ACHN (cell line): ENCODE data around the gene RNF157.

Source experiments
- DNase-seq: peaks from one replicate; pipeline ENCODE4 v3.0.0-alpha.2; 2015
- in situ Hi-C: cut with HindIII; loops from 2 replicates; pipeline ENCODE4 v1.10.0; 2017; ENCODE audit warnings: low sequenced_read_pairs, low pct_ligation_motif_present, low pct_unique_long_range_greater_than_20kb

The RNF157 gene

DNA sequence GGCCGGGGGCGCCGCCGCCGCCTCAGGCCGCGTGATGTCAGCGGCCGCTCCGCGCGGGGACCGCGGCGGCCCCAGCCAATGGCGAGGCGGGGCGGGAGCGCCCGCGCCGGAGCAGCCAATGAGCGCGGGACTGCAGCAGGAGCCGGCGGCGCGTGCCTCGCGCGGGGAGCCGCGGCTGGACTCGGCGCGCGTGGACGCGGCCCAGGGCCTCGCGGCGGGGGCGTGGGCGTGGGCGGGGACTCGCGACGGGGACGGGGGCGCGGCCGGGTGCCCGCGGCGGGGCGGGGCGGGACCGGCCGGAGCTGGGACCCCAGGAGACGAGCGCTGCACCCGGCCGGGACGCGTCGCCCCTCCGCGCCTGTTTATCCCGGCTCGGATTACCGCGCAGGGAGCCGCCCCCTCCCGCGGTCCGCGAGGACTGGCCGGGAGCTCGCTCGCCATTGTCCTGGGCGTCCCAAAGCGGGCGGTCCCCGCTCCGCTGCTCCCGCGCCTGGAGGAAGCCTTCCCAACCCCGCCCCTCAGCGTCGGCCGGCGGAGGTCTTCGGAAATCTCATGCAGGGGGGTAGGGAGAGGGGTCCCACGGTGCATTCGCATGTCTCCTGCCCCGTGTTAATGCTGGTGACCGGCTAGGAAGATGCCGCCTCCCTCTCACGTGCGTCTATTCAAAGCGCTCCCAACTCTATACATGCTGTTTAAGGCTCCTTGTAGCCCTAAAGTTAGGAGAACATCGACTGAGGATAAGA, at the start of gene RNF157:
Gene RNF157 (minus strand): TSS at position 33 of the 743 bp plus-strand sequence. CDS start 253 bp downstream, outside the sequence.
- in situ Hi-C loops = no loop called here
- DNase-seq = peak; percentile 57

DNA sequence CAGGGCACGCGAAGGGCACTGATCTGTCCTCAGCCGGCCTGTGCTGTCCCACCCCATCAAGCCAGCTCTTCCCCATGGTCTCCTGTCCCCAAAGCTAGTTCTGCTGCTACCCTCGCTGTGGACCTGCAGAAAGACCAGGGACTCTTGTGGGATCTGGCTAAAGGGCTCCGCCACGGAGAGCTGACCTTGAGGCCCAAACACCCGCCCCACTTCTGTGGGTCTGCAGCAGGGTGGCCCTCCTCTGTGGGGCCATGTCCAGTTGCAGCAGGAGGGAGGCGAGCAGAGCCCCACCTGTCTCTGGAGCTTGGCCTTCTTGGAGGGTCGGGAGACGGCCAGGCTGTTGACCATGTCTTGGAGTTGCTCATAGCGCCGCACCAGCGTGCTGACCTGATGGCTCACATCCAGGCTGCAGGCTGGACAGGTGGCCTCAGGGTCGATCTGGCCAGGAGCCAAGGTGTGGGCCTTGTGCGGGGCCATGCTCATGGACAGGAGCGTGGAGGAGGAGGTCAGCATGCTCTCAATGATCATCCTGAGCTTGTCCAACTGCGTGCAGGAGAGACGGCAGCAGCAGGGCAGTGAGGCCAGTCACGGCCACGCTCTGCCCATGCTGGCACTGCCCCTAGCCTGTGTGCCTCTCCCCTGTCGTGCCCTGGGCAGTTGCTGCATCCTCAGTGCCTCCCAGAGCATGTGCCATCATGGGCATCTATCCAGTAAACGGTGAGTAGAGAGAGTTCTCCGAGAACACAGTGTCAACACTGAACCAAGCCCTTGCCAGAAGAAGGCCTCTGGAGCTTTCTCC, 41.5 kb upstream of the RNF157 start:
- DNase-seq = no peak
- in situ Hi-C loops = no loop called here

DNA sequence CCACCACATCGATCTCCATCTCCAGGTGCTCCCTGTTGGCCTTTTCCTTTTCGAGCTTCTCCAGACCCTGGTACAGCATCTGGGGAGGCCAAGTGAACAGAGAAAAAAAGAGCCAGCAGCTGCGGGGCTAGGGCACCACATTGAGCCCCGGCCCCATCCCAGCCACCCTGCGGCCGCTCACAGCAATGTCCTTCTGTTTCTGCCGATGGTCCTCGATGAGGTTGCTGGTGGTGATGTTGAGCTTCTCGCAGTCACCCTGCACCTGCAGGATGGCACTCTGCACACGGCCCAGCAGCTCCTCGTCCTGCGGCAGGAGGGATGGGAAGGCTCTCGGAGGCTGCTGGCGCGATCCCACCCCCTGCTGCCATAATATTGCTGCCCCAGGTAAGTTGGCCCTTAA, 40.4 kb upstream of the RNF157 start:
- in situ Hi-C loops = no loop called here
- DNase-seq = no peak

DNA sequence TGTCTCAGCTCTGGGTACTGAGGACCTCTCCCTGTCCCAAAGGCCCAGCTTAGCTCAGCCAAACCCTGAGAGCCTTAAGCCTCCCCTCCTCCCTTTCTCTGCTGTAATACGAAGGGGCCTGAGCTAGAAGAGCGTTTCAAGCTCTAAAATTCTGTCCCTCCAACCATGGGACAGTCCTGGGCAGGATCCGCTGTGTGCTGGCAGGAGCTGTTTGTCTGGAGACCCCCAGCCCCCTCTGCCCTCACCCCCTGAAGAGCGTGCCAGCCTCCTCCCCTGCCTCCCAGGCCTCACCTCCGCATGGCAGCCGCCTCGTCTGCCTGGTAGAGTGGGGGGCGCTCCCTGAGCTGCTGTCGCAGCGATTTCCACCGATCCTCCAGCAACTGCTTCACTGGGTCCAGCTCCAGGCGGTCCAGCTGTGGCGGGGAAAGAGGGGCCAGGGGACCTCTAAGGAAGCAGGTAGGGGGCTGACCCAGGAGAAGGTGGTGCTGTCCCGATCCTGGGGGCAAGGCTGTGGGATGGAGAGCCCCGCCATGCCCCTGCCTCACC, 39.5 kb upstream of the RNF157 start:
- no peak for DNase-seq
- in situ Hi-C loops = no loop called here

DNA sequence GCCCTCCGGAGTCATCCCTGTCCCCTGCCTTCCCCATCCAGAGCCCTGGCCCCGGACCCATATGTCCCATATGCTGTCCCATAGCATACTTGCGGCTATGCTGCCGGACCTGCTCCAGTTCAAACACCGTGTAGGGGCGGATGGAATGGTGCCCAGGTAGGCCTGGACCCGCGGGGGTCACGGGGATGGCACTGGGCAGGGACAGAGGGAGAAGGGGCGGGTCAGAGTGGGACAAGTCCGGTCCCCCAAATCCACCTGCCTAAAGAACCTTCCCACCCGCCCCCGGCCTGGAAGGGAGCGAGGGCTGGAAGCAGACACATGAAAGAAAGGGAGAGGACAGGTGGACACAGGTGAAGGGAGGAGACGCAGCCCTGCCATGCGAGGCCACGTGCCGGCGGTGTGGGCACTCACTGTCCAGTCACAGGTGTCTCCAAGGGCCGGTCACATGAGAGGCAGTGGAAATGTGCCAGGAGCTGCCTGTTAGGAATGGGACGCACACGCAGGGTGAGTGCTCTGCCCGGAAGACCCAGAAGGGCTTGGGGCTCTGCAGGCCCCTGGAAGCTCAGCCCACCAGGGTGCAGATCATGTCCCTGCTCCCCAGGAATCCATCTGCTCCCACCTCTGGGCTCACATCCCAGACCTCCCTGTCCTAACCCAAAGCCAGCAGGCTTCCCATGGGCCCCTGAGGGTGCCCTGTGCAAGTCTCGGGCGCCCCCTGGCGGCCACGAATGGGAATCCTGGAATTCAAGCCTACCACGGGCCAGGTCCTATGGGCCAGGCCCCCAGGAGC, 38.9 kb upstream of the RNF157 start:
- in situ Hi-C loops = no loop called here
- peak; percentile 83 for DNase-seq

GRCh38 chr17:76278268-76278908, 38.1 kb upstream of the RNF157 start:
- in situ Hi-C loops = no loop called here

GRCh38 chr17:76277300-76278267, 37.3 kb upstream of the RNF157 start:
- in situ Hi-C loops = no loop called here
- DNase-seq = no peak

More at GRCh38 chr17:76278268-76278908, 38.1 kb upstream of the RNF157 start:
- DNase-seq = no peak

GRCh38 chr17:76276461-76277299, 36.4 kb upstream of the RNF157 start:
- in situ Hi-C loops = no loop called here
- DNase-seq = no peak

- in situ Hi-C loops = no loop called here
Measured at GRCh38 chr17:76276069-76276431, 35.8 kb upstream of the RNF157 start.

DNA sequence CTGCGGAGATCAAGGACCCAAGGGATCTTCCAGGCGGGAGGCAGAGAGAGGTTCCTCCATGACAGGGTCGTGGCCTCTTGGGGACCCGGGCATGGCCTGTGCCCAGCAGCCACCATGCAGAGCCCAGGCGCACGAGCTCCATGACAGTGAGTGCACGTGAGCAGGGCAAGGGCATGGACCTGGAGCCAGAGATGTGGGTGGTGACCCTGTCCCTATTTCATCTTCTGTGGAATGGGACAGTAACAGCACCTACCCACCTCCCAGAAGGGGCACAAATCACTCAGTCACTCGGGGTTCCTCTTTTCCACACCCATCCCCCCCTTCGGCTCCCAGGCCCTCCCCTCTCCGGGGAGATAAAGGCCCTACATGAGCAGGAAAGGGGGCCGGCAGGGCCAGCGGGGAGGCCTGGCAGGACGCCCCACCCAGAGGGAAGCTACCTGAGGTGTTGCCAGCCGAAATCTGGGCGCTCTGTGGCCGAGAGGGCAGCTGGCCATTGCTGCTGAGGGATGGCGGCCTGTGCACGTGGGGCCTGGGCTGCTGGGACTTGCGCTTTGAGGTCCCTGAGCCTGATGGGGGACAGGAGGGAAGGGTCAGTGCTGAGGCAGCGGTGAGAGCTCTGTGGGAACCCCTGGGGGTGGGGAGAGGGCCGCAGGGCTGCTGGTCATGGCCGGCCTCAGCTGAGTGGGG, 35.2 kb upstream of the RNF157 start:
- DNase-seq = no peak
- in situ Hi-C loops = no loop called here

More at GRCh38 chr17:76276069-76276431, 35.8 kb upstream of the RNF157 start:
- DNase-seq = no peak

- DNase-seq = no peak
- in situ Hi-C loops = no loop called here
Measured at GRCh38 chr17:76274112-76274956, 34.0 kb upstream of the RNF157 start.

DNA sequence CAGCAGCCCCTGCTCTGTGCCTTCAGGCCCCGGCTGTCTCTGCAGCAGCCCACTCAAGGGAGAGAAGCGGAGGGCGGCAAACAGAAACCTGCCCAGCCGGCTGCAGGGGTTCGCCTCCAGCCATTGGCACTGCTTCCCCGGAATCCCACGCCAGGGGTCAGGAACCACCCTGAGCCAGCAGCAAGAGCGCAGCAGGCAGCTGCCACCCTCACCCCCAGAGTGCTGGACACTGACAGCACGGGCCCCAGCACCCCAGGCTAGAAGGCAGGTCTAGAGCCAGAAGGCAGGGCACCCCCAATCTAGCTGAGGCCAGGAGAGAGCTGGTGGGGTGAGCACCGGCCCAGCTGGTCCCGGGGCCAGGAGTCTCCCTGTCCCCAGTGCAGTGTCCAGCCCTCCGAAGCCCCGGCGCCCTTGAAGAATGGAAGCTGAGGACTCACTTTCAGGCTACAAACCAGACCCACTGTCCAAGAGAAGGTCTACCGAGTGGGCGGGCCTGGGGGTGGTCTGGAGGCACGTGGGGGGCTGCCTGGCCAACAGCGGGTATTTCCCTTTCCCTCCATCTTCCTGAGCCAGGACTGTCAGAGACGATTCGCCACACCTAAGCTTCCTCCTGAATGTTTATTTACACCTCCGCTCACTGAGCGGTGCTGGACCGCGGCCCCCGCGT, 33.3 kb upstream of the RNF157 start:
- in situ Hi-C loops = no loop called here
- no peak for DNase-seq

DNA sequence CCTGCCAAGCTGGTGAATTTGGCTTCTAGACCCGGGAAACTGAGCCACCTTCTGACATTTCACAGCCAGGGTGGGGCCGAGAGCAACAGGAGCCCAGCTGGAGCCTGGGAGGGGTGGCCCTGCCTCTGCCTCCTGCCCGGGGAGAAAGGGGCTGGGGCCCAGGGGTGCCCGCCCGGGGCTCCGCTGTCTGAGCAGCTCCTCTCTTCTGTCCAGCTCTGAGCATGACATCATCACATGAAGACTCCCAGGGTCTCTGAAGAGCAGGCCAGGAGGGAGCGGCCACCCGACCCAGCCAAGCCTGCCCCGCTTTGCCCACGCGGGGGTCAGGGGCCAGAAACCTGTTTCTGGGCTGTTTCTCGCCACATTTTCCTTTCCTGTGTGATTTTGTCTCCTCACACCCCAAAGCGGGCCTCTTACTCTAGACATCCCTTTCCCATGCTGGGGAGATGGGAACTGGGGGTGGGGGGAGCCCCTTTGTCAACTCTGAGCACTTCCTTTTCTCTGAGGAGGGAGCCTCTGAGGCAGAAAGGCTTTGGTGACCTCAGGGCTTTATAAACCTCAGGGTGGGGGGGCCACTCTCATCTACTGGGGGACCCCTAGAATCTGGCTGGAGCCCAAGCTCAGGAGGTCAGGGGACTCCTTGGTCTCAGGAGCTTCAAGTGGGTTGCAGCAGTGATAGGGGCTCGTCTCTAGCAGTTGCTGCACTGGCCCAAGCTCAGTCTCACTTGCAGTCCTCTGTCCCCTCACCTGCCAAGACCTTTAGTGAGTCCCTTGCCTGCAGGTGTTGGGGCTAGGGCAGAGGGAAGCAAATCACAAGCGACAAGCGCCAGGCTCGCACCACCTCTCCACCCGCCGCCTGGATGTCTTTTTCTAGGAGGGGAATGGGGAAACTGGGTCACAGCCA, 32.5 kb upstream of the RNF157 start:
- DNase-seq = no peak
- in situ Hi-C loops = no loop called here
